NCI-H1105 treated with DMSO at 0.1 percent for 48 hours (cell line): ENCODE data around the gene BAZ2B.

ENCODE experiments used
- DNase-seq: peaks from one replicate; lab custom pipeline; 2025; lab: John Stamatoyannopoulos, UW

Gene BAZ2B

DNA sequence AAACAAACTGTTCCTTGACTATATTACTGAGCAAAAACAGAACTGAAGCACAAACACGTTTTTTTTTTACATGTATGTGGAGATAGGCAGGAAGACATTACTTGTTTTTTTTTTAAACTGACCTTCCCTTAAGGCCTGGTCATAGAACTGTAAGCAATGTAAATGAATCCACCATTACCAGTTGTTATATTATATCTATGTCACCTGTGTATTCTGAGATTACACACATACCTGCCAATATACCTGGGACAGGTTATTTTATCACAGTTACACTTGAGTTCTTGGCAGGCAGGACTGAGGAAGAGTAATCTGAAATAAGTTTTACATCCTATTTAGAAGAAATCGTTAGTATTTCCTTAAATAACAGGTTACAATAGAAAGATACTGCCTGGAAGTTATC, 155.3 kb downstream of the BAZ2B start:
- no peak for DNase-seq

DNA sequence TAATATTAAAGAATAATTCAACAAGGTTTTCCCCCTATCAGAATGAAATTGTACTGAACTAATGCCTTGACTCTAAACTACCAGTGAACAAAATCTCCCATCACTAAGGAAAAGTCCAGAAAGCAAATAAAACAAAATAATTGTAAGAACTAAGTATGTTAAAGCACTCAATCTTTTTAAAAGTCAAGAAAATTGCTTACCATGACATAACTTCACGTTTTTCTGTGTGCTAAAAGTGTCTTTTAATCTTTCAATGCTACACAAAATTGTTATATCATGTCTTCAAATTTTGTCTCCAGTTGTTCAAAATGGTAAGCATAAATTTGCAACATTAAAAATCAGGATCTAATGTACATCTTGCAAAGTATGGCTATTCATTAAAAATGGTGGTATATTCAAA, 156.1 kb downstream of the BAZ2B start:
- DNase-seq, result no peak

DNA sequence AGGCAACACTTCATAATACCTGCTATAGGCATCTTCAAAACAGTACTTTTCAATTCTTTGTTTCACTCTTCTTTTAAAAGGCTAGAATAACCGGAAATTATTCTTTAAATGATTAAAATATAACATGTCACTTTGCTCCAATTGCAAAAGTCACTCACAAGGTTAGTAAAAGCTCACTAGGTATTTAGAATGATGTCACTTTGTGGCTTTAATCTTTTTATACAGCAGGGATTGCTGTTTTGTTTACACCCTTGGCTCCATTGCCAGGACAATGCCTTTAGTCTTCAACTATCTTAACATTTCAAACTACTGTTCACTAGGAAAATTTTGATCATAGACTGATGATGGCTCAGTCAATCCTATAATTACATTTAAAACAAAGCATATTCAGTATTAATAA, 157.1 kb downstream of the BAZ2B start:
- DNase-seq, result no peak

DNA sequence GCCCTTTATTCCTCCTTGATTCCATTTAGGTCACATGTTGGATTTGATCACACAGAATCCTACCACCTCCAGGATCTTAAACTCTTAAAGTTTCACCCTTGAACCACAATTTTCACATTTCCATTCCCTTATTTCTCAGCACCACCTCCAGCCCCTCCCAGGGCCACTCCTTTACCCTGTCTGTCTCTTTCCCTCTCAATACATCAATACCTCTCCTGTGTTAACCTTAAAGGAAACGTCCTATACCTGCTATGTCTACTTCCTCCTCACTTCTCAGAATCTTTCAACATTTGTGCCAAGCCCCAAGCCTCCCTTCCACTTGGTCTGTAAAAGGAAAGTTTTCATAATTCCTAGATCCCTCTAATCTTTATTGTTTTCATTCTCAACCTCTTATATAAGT, 158.8 kb downstream of the BAZ2B start:
- no peak for DNase-seq

DNA sequence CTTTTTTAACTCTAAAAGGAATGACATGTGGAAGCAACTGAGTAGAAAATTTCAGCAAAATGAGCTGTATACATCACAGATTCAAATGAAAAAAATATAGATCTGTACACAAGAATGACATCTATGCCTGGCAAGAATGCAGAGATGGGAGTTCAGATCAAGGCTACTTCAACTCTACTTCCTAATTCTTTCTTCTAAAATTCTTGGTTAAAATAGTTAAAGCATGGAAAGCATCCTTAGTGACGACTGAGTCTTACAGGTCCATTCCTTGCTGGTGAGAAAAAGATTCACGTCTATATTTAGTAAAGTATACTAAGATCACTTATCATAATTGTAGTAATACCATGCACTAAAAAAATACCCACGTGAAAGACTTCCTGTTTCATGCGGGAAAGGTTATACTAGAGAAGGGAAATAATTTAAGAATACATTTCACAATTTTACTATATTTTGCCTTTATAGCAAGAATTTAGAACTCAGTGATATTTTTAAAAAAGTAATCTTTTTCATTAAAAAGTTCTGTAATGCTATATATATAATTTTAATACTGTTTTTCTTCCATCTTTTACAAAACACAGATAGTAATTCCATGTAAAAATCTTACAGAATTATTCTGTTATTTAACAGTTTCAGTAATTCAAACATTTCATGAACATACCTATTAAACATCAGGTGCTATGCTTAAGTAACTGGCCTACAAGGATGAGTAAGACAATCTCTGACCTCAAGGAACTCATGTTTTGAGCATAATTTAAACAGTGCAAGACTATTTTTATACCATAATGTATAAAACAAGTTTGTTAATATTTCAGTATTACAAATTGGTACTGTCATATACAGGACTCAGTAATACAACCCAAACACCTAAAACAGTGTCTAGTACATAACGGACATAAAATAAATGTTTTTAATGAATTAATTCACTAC, 159.6 kb downstream of the BAZ2B start:
- DNase-seq, result no peak

DNA sequence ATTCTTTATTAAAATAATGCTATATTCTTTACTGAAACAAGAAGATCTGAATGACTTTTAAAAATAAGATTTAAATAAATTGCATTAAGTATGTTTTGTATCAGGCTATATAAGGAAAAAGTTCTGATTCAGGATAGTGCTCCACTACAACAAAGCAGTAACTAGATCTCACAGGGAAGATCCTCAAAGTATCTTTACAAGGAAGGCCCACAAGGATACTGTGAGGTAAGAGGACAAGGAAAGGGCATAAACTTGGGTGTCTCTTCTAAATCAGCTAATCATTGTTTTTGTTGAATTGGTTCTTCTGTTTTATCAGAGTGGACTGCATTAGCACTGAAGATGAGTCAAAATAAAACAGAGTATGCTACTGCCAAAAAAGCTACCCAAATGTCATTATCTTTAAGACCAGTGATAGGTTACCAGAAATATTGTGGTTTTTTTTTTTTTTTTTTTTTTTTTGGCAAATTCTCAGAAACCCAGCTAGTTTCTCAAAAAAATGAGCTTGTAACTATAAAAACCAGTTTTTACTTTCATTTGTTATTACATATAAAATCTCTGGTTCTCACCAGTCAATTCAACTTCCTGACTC, 160.9 kb downstream of the BAZ2B start:
- no peak for DNase-seq

DNA sequence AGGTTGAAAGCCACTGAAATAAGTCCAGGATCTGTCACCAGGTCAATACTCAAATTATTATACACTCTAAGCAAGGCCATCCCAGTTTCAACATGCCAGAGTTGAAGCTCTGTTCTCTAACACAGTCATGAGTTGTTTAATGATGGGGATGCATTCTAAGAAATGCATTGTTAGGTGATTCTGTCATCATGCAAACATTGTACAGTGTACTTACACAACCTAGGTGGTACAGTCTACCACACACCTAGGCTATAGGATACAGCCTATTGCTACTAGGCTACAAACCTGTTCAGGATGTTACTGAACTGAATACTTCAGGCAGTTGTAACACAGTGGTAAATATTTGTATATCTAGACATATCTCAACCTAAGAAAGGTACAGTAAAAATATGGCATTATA, 162.2 kb downstream of the BAZ2B start:
- no peak for DNase-seq

DNA sequence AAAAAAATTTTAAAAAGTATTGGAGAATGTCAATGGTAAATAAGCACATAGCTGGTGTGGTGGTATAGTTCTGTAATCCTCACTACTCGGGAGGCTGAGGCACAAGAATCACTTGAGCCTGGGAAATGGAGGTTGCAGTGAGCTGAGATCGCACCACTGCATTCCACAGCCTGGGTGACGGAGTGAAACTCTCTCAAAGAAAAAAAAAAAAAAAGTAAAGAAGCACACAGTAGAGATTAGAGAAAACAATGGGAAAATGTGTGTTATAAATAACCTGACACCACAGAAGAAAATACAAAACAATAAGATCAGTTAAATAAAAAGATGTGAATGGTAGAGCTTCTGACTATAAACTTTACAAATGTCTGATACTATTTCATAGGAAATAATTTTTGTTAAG, 166.2 kb downstream of the BAZ2B start:
- DNase-seq, result no peak

DNA sequence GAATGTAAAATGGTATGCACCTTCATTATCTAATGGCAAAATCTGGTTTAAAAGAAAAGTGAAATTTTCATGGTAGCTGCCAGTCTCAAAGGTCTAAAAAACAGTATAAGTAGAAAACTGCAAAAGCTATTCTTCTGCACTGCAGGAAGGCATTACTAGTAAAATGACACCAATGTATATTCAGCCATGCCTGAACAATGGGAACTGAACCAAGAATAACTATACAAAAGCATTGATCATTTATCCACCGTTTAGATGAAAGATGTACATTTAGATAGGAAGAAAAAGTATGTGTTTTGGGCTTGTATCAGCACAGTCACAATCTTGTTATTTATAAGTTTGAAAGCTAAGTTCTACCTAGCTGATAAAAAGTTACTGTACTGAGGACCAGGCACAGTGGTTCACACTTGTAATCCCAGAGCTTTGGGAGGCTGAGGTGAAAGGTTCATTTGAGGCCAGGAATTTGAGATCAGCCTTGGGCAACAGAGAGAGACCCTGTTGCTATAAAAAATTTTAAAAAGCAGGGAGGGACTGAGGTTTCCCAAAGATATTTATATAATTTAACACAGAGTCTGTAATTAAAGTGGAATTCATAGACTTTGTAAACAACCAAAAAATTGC, 166.7 kb downstream of the BAZ2B start:
- no peak for DNase-seq

DNA sequence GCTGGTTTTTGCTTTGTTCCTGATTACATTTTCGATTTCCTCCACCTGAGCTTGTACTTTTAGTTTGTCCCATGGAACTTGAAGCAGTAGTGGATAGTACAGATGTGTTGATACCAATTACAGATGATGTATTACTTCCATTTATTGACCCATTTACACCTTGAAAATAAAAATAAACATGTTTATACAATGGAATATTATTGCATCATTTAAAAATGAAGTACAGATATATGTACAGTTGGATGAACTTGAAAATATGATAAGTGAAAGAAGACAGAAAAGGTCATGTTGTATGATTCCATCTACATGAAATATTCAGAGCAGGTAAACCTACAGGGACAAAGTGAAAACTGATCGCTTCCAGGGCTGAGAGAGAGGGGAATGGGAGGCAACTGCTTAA, 169.5 kb downstream of the BAZ2B start:
- no peak for DNase-seq

DNA sequence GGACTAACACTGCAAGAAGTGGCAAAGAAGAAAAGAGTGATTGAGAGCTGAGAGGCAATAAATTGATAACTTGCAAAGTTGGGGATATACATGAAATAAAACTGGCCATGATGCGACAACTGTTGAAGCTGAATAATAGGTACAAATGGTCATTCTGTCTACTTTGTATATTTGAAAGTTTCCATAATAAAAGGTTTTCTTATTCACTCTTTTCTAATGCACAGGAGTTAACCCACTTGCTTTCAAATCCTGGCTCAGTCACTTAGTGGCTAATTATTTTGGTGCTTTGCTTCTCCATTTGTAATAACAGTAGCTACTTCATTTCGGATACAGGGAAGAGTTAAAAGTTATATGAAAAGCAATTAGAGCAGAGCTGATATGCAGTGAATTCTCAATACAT, 170.1 kb downstream of the BAZ2B start:
- no peak for DNase-seq

DNA sequence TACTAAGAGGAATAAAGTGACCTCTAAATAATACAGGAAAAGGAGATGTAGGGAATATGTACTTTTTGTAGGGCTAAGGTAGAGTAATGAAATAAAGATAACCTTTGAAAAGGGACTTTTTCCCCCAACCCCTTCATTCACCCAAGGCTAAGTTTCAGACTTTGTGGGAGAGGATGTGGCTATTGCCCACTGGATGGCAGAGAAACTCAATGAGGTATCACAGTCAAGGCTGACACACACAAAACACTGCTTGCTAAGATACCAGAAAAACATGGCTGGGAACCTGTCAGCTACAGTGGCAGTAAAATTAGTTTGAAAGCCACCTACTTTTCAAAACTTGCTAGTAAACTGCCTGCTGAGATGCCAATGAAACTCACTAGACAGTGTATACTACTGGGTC, 171.0 kb downstream of the BAZ2B start:
- DNase-seq, result no peak

DNA sequence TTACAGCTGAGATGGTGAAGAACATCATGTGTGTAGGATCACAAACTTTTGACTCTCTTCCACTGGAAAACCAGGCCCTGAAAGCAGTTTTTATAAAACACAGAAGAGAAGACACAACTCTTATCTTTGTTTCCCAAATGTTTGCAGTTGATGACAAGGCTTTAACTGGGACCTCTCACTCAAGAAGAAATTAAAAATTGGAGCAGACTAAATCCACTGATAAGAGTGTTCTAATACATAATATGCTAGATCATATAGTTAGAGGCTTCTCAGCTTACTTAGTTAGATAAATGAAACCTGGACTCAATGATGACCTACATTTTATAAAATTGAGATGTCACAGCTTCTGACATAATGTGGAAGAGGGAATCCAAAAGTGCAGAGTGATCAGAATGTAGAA, 171.6 kb downstream of the BAZ2B start:
- DNase-seq, result no peak

DNA sequence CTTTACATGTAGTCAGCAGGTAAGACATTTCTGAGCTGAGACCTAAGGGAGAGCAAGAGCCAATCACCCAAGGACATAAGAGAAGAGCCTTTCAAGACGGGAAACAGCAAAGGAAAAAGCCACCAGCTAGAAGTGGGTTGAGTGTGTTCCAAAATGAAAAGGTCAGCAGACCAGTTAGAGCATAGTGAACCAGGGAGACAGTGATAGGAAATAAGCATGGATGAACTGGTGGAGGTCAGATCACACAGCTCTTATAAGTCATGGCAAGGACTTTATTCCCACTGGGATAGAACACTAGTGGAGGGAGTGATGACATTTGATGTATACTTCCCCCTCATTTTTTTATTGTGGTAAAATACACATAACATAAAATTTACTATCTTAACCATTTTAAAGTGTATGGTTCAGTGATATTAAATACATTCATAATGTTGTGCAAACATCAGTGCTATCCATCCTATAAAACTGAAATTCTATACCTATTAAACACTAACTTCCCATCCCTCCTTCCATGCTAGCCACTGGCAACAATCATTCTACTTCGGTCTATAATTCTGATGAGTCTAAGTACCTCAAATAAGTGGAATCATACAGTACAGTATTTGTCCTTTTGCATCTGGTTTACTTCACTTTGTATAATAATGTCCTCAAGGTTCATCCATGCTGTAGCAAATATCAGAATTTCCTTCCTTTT, 174.0 kb downstream of the BAZ2B start:
- DNase-seq, result no peak

DNA sequence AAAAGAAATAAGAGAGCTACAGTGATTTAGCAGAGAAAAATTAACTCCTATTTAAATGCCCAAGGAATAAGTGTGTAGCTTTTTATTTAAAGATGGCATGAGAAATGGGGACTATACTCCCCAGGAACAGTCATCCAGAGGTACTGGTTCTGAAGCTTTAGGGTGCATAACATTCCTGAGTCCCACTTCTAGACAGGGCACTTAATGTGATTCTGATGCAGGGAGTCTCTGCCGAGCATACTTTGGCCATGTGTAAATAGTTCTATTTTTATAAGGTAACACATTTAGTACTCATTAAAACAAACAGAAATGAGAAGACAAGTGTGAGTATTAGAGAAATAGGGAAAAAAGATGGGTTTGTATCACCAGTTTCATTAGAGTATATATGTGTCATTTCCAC, 175.2 kb downstream of the BAZ2B start:
- no peak for DNase-seq

DNA sequence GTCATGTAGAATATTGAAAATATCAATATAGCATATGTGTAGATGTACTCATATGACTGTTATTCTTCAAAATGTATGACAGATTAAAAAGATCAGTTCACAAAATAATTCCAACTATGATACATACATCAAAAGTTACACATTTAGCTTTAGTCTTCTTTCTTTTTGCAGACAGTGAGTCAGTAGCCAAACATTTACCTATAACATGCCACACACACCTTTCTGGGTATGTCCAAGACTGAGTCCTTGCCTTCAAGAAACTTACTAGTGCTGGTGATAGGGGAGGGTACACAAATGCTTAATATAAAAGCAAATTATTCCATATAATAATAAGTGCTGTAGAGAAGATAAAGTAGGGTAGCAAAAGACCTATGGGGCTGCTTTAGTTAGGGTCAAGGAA, 176.9 kb downstream of the BAZ2B start:
- DNase-seq, result no peak

DNA sequence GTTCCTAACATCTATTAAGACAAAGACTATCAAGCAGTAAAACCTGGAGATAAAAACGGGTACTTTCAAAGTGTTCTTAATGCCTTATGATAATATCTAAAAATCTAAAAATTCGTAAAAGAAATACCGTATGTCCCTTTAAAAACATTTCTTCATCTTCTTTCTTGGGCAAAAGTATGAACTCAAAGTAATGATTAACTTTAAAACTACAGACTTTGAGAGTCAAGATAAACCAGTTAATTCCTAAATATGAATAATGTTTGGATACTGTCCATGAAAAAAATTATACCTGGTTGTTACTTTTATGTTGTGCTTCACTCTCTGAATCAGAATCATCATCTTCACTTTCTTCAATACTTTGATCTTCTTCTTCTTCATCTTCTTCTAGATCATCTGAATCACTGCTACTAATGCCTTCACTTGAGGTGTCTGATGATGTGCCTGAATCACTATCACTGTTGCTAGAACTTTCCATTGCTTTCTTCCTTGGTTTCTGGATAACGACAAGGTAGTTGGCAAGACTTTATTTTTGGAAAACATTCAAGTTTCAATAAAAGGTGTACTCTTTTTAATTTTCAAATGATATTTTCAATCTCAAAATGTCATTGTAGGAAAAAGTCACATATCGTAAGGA, 177.5 kb downstream of the BAZ2B start:
- DNase-seq, result no peak

DNA sequence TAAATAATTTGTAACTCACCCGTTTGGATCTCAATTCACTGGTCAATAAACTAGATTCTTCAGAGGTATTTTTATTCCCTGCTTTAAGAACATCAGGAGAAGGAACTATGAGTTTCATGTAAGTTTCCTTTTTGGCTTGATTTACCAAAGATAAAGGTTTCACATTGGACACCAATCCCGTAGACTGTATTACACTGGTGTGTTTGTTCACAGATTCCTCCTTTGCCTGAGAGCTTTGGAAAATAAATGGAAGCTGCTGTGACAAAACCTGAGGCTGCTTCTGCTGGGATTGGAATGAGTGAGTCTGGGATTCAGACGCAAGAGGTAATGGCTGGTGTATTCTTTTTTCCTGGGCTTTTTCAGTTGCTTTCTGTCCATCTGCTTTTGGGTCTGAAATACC, 178.1 kb downstream of the BAZ2B start:
- no peak for DNase-seq

DNA sequence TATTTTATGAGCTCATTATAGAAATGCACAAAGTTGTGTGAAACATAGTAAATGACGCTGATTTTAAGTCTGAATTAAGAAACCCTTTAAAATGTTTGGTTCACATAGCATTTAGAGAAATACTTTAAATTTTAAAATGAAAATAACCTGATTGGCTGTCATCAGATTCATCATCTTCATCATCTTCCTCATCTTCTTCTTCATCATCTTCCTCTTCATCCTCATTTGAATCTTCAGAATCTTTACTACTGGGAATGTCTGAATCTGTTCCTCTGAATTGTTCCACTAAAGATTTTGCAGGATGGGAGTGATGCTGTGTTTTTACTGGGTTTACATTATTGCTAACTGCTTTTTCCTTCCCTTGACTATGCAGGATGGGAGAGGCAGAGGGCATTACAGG, 183.7 kb downstream of the BAZ2B start:
- no peak for DNase-seq

DNA sequence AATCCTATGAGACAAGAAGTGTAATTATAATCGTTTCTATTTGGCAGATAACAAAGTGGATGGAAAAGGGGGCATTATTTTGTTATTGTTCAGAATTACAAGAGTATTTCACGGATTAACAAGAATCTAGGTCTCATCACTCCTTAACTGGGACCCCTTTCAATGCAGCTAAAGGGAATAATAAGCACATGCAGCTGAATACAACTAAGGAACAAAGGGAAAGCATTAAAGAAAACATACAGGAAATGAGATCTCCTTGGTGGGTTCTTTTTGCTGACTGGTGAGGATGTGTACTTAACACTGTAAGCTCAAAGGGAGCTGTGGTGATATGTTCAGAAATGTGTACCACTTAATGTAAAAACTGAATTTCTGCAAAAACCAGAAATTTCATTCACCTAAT, 189.3 kb downstream of the BAZ2B start:
- no peak for DNase-seq

DNA sequence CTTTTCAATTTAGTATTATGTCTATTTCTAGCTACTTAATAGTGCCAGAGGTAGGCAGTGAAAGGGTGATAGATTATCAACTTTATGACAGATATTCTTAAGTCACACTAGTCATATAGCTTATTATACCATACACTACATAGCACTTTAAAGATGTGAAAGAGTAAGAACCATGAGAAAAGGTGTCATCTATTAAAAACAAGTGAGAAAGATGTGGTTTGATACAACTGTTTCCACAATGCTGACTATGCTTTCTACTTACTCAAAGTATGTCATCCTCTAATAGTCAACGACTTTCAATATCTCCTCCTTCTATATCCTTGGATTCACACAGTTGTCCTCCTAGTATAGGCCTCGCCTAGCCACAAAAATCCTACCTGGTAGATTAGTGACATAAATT, 196.9 kb downstream of the BAZ2B start:
- DNase-seq, result no peak

DNA sequence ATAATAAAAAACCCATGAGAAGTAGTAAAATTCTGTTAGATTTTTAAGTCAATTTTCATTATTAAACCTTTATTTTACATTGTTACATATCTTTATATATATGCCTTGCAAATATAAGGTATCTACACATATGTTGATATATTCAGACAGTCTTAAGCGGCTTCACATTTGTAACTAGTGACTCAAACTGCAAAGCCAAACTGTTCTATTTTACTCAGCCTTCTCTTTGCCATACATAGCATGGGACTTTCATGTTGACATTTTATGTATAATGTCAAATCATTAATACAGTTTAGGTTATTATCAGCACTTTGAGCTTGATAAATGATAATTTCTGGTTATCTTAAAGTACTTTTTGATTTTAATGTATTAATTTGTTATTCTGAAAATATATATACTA, 204.9 kb downstream of the BAZ2B start:
- DNase-seq, result no peak
